Activated naive CD4-positive, alpha-beta T cell treated with anti-CD3 and anti-CD28 coated beads, Interleukin-2, amount 50 U/mL, for 72 hours (primary cell): ENCODE results near the gene SWI5. TPM values are rescaled to one million over a fixed set of nuclear protein-coding genes. Genes with fewer than 3 reads are reported as not detected.

Source experiments
- ATAC-seq, 2 donors: fragments of 150-1000 bp; cut with Tn5 transposase; 2 replicates each; pipeline ENCODE4 v1.10.0; 2021; ENCODE audit warnings: mild to moderate bottlenecking in 2 of 2, moderate library complexity in 2 of 2
- DNase-seq, 2 donors: peaks; one replicate each; pipeline ENCODE4 v3.0.0; 2021 to 2022; ENCODE audit warnings: low spot score in 2 of 2
- H3K27ac Mint-ChIP-seq, 2 donors: one replicate each; pipeline ENCODE4 v1.8.0; 2022; ENCODE audit warnings: mild to moderate bottlenecking in 2 of 2, mixed read lengths in 2 of 2
- H3K36me3 Mint-ChIP-seq, 2 donors: one replicate each; pipeline ENCODE4 v1.8.0; 2022; ENCODE audit warnings: mixed read lengths in 2 of 2
- H3K9me3 Mint-ChIP-seq, 2 donors: one replicate each; pipeline ENCODE4 v1.8.0; 2022; ENCODE audit warnings: mixed read lengths in 2 of 2
- total RNA-seq, 2 donors: library from RNA; stranded (reverse); gene quantifications; one replicate each; pipeline ENCODE4 v1.2.3, GENCODE V29; 2022

The SWI5 gene
- total RNA-seq, 2 donors from 2014 or later = 15.6 to 16.9 TPM

DNA sequence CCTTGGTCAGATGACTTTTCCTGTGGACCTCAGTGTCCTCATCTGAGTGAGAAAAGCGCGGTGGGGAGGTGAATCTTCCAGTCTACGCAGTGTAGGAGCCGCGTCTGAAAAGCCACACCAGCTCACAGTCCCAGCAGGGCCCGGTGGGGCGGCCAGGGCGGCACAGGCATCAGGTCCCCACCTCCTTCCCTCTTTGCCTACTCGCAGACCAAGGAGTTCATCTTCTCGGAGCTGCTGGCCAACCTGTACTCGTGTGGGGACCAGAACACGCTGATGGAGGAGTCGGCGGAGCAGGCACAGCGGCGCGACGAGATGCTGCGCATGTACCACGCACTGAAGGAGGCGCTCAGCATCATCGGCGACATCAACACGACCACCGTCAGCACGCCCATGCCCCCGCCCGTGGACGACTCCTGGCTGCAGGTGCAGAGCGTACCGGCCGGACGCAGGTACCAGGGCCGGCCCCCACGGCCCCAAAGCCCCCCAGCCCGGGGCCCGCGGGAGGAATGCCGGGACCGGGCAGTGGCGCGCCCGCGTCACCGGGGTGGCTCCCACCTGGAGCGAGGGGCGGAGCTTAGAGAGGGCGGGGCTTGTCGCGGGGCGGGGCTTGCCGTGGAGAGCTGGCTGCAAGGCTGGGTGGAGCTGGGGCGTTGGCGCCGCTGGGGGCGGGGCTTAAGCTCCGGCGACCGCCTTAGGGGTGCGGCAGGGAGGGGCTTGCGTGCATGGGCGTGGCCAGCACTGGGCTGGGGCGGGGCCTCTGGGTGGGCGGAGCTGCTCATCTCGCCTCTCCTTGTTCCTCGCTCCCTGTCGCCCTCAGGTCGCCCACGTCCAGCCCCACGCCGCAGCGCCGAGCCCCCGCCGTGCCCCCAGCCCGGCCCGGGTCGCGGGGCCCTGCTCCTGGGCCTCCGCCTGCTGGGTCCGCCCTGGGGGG is 25.9 kb upstream of the SWI5 start:
- no peak overlapping the region for H3K27ac Mint-ChIP-seq
- DNase-seq = peak; percentile 90 to 100
- H3K9me3 Mint-ChIP-seq = no peaks in the 10 kb centered on the region
- ATAC-seq = peak; percentile 90 to 94
- no peaks in the 10 kb centered on the region for H3K36me3 Mint-ChIP-seq

DNA sequence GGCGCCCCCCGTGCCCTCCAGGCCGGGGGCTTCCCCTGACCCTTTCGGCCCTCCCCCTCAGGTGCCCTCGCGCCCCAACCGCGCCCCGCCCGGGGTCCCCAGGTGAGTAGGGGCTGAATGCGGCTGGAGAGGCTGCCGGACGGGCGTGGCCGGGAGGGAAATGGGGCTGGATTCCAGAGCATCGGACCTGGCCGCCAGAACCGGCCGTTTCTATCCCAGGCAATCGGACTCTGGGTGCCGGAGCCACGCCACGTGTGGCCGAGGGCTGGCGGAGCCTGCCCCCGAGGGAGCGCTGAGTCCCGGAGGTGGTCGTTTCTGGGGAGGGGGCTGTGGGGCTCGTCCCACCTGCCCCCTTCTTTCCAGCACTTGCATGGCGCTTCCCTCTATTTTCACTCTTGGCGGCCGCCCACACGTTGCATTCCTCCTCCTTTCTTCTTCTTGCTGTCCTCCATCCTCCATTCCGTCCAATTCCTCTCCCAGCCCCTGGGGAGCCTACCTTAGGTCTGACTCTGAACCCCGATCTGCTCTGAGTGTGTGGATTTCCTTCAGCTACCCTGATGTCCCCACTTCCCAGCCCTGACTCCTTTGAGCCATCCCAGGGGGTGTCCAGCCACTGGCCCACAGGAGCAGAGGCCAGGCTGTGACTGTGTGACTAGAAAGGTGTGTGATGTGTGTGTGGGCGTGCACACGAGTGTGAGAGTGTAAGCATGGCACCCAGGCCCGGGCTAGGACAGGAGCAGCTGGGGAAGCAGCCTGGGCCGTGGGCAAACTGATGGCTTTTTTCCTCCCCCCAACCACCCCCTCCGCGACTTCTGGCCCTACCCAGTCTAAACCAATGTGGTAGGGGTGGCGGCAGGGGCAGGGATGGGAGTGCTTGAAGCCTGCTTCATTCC is 25.0 kb upstream of the SWI5 start:
- Mint-ChIP-seq H3K36me3 (no peaks in the 10 kb centered on the region), H3K9me3 (no peaks in the 10 kb centered on the region), H3K27ac (no peak overlapping the region)
- DNase-seq (no peak), ATAC-seq (no peak)

DNA sequence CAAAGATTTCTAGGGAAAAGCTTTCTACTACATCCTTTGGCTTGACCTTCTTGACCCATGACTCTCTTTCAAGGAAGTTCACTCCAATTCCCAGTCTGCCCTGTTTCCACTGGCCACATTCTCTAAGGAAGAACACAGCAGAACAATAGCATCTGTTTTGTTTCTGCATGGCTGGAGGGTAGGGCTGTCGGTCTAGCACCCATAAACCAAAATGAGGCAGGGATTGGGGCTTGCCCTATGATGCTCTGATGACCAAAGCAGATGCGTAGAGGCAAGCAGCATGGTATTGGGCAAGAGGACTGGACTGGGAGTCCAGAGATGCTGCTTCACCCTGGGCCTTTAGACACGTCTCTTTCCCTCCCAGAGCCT is 24.4 kb upstream of the SWI5 start:
- Mint-ChIP-seq H3K27ac (no peak overlapping the region), H3K9me3 (no peaks in the 10 kb centered on the region), H3K36me3 (no peaks in the 10 kb centered on the region)
- no peak for DNase-seq
- no peak for ATAC-seq

DNA sequence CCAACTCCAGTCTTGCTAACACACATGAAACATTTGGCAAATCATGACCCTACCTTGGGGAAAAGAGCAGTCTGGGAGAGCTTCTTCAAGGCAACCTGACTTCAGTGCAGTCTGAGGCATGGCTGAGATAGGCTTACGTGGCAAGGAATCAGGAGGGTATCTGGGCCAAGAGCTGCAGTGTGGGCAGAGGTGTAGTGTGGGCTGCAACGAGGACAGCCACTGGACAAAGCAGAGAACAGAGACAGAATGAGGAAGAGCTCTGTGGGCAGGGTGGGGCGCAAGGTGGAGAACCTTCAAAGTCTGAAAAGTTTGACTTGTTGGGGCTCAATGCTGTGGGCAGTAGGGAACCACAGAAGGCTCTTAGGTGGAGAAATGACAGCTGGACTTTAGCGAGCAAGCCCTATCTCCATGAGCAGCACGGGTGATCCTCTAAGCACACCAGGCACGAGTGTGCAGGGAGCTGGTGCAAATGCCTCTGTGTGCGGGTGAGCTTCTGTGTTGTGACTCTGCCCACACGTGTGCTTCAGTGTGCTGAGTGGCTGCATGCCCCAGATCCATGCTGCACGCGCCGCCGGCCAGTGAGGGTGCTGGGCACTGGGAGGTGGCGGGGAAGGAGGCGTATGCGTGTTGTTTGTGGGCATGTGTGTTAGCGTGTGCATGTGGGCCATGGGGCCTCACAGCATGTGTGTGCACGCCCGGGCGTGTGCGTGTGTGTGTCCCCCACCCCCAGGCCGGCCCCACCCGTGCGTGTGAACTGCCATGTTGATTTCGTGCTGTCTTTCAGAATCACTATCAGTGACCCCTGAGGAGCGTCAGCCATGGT is 23.5 kb upstream of the SWI5 start:
- Mint-ChIP-seq H3K27ac (no peak overlapping the region), H3K9me3 (no peaks in the 10 kb centered on the region), H3K36me3 (no peaks in the 10 kb centered on the region)
- DNase-seq = no peak
- no peak for ATAC-seq

DNA sequence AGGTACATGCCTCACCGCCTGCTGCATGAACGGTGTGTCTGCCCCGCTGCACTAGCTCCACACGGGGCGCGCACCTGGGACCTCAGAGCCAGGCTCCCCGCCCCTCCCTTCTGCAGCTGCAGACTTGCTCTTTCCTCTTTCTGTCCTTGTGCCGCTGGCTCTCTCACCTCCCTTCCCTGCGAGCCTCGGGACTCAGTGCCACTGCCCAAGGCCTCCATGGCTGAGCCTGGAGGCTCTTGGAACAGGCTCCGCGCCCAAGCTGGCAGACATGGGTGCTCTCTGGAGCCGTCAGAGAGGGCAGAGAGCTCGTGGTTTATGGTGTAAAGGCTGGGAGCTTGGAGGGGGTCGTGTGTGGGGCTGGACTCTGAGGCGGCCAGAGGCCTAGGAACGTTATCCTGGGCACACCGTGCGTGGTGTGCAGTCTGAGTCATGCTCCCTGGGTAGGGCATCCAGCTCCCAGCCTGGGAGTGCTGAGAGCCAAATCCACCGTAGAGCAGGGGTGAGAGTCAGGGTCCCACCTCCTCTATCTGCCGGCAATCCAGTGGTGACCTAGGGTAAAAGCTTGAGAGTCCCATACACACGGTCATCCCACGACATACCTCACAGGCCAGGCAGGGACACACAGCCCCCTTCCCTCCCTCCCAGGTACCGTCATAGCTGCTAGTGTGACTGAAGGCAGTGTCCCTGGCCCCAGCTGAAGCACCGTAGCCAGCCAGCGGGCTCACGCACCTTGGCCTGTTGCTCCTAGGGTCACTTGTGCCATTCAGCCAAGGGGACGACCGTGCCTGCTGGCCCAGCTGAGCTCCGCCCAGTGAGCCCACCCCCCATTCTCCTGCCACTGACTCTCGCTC is 22.7 kb upstream of the SWI5 start:
- Mint-ChIP-seq H3K9me3 (no peaks in the 10 kb centered on the region), H3K27ac (no peak overlapping the region), H3K36me3 (no peaks in the 10 kb centered on the region)
- ATAC-seq (no peak), DNase-seq (no peak)

DNA sequence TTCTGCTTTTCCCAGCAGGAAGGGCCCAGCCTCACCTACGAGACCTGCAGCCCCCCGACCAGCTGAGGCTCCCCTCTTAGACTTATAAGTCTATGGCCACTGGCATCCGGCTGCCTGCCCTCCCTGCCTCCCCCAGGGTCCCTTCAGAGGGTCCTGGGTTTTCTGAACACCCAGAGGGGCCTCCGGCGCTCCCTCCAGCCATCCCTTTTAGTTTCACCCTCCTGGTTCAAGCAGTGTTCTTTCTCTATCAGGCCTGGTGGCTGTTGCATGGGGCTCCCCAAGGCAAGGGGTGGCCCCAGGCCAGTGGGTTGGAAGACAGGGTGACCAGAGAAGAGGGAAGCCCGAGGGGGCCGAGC is 22.1 kb upstream of the SWI5 start:
- H3K27ac Mint-ChIP-seq = no peak overlapping the region
- H3K36me3 Mint-ChIP-seq = peaks cover 0 to 2% of the 10 kb centered on the region in 2 donors
- ATAC-seq (no peak), DNase-seq (no peak)
- no peaks in the 10 kb centered on the region for H3K9me3 Mint-ChIP-seq

DNA sequence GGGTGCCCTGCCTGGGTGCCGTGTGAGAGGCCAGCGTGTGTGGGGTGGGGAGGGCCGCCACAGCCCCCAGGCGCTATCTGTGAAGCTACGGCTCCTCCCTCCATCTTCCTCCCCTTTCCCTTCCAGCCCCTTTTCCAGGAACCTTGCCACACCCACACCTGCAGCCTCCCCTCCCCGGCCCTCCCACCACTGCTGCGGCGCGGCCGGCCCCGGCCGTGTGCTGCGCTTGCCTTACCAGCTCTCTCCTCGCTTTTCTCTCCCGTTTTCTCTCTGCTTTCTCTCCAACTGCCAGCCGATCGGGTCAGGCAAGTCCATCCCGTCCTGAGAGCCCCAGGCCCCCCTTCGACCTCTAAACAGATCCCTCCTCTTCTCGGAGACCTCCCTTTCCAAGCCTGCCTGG is 21.7 kb upstream of the SWI5 start:
- H3K36me3 Mint-ChIP-seq = peaks cover 0 to 4% of the 10 kb centered on the region in 2 donors

DNA sequence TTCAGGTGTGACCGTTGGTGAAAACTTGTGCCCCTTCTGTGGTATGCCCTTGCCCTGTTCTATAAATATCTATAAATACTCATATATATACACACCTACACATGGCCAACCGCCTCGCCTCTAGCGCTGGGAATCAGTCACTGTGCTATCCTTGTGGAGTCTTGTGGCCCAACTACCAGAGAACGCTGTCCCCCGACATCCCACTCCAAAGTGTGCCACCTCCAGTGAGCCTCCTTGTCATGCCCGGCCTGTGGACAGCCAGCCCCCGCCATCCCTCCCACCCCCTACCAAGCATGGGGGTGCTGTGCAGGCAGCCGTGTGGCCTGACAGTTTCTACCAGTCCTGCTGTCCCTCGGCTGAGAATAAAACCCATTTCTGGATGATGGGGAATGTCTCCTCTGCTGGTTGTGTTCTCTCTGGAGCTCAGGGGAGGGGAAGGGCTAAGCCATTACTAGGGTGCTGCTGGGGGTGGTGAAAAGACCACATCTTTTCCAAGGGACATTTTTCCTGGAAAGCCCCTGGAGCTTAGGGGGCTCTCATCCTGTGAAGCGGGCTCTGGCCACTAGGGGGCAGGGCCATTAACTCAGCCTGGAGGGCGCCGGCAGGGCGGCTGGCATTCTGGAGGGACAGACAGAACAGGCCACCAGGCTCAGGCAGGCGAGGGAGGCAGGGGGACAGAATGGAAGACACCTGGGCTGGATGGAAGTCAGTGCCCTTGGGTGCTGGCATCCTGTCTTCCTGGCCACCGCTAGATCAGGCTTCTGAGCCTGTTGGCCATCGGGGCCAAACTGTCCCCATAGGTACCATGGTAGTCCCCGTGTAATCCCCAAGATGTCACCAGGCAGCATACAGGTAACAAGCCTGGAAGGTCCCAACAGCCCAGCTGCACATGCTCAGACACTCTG is 21.0 kb upstream of the SWI5 start:
- ATAC-seq (peak in 1 of 2 donors; percentile 27), DNase-seq (peak in 1 of 2 donors; percentile 73)
- Mint-ChIP-seq H3K9me3 (no peaks in the 10 kb centered on the region), H3K27ac (no peak overlapping the region), H3K36me3 (peaks cover 0 to 4% of the 10 kb centered on the region in 2 donors)

More for the DNA sequence above, 21.7 kb upstream of the SWI5 start:
- ATAC-seq (no peak), DNase-seq (no peak)
- H3K27ac Mint-ChIP-seq = peak overlapping the region in 1 of 2 donors; percentile 70
- H3K9me3 Mint-ChIP-seq = no peaks in the 10 kb centered on the region

DNA sequence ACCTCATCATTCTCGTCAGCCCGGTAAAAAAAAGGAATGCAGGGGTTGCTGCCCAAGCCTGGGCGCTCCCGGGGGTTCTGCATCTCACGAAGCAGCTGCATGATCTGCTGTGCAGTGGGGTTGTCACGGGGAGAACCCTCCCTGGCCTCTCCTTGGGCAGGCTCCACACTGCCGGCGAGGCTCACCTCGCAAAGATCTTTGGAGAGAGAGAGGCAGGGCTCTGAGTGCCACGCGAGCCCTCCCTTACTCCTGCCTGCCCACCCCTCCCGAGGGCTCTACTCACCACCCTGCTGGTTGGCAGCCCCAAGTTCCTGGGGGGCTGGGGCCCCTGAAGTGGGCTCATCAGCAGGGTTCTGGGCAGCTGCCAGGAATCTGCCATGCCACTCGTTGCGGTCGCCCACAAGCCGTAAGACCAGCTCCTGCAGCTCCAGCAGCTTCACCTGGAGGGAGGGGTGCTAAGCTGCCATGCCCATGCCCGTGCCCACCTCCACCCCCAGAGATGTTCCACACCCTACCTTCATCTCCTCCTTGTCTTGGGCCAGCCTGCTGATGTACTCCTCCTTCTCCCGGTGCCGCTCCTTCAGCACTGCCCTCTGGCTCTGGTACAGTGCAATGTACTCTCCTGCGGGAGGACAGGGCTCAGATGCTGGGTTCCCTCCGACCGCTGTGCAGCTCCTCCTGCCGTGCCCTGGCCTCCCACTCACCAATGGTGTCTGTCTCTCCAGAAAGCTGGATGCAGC is 18.8 kb upstream of the SWI5 start:
- no peaks in the 10 kb centered on the region for H3K9me3 Mint-ChIP-seq
- H3K36me3 Mint-ChIP-seq = peaks cover 0 to 14% of the 10 kb centered on the region in 2 donors
- no peak for DNase-seq
- ATAC-seq = no peak
- H3K27ac Mint-ChIP-seq = no peak overlapping the region

DNA sequence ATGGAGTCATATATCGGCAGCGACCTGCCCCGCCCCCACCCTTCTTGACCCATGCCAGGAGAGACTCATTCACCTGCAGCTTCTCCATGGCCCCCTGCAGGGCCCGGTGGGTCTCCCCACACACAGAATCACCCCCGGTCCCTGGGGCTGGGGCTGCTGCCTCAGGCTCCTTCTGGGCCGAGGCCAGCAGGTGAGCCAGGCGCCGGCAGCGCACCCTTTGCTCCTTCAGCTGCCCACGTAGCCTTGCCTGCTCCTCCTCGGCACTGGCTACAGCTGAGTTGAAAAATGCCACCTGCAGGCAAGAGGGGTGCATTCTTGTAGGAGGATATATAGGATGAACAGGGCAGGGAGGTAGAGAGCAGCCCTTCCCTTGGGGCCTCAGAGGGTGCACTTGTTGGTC is 18.2 kb upstream of the SWI5 start:
- Mint-ChIP-seq H3K9me3 (no peaks in the 10 kb centered on the region), H3K27ac (no peak overlapping the region), H3K36me3 (peaks cover 0 to 14% of the 10 kb centered on the region in 2 donors)
- ATAC-seq = no peak
- DNase-seq = no peak

DNA sequence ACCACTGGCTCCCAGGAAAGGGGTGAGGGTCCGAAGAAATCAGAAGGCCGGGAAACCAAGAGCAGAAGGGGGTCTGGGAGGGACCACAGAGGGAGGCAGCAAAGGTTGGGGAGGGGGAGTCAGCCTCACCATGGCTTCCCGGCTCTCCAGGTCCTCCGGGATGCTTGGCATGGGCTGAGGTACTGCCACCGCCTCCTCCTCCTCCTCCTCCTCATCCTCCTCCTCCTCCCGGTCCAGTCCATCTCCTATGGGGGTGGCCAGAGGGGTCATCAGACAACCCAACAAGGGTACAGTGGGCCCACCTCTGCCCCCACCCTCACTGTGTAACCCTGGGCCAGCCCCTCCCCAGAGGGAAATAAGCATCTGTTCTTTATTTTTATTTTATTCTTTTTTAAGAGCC is 17.8 kb upstream of the SWI5 start:
- H3K36me3 Mint-ChIP-seq = peaks cover 0 to 14% of the 10 kb centered on the region in 2 donors
- H3K9me3 Mint-ChIP-seq = no peaks in the 10 kb centered on the region
- DNase-seq (no peak), ATAC-seq (no peak)
- H3K27ac Mint-ChIP-seq = no peak overlapping the region

DNA sequence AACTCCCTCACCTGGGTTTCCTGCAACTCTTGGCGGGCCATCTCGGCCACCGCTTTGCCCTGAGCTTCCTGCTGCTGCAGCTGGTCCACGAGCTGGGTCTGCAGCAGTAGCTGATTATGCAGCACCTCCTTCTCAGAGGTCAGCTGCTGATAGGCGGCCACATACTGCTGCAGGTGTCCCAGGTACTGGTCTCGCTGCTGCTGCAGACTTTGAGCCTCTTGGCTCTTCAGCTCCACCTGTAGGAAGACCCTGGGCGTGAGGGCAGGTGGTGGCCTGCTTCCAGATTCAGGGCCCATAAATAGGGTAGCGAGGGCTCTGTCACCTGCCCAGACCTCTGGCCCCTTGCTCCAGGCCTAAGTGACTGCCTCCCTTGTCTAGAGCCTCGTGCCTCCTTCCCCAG is 16.9 kb upstream of the SWI5 start:
- ATAC-seq (no peak), DNase-seq (no peak)
- no peaks in the 10 kb centered on the region for H3K9me3 Mint-ChIP-seq
- no peak overlapping the region for H3K27ac Mint-ChIP-seq
- H3K36me3 Mint-ChIP-seq = peaks cover 0 to 14% of the 10 kb centered on the region in 2 donors

DNA sequence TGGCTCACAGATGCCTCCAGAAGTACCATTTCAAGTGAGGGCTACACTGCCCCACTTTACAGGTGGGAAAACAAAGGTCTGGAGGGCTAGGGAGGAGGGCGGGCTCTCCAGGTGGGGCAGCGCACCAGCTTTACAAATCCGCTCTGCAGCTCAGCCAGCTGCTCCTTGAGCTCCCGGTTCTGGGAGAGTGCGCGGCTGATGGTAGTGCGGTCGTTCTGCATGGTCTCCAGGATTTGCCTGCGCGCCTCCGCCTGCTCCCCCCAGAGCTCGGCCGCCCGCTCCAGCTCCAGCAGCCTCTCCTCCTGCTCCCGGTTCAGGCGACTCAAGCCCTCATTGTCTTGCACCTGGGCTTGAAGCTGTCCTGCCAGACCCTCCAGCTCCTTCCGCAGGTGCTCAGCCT is 15.7 kb upstream of the SWI5 start:
- no peak for DNase-seq
- Mint-ChIP-seq H3K27ac (no peak overlapping the region), H3K9me3 (no peaks in the 10 kb centered on the region), H3K36me3 (peaks cover 0 to 14% of the 10 kb centered on the region in 2 donors)
- no peak for ATAC-seq

DNA sequence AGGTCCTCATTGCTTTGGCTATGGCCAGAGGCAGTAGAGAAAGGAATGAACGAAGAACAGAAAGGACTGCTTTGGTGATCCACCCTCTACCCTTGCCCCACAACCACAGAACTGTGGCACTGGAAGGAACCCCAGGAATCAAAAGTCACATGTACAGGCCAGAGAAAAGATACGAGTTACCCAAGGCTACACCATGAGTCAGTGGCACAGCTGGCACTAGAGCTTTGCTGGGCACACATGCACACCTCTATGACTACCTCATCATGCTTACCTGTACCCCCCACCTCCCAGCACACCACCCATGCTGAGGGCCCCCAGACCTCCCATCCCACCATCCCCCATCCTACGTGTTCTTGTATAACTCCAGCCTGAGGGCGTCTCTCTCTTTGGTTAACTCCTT is 13.4 kb upstream of the SWI5 start:
- Mint-ChIP-seq H3K36me3 (peaks cover 0 to 14% of the 10 kb centered on the region in 2 donors), H3K9me3 (no peaks in the 10 kb centered on the region), H3K27ac (peak overlapping the region in 1 of 2 donors; percentile 5)
- no peak for ATAC-seq
- no peak for DNase-seq
